ENCODE data around the gene SETD5.

DNA sequence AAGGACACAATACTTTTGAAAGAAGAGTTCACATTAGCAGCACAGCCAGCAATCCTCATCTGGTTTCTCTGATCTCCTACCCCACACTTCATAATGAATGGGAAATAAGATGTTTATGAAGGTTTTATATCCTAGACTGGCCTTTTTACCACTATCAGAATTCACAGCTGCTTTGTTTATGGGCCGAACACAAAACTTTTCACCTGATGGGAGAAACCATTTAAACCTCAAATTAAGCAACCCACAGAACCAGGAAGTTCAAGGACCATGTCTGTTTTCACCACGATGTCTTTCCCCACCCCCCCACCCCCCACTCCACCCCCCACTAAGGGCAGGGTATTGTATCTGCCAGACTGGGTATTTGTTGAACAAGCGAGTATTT lies 11.3 kb upstream of the SETD5 start:
- TF ChIP-seq, protein P1, sequence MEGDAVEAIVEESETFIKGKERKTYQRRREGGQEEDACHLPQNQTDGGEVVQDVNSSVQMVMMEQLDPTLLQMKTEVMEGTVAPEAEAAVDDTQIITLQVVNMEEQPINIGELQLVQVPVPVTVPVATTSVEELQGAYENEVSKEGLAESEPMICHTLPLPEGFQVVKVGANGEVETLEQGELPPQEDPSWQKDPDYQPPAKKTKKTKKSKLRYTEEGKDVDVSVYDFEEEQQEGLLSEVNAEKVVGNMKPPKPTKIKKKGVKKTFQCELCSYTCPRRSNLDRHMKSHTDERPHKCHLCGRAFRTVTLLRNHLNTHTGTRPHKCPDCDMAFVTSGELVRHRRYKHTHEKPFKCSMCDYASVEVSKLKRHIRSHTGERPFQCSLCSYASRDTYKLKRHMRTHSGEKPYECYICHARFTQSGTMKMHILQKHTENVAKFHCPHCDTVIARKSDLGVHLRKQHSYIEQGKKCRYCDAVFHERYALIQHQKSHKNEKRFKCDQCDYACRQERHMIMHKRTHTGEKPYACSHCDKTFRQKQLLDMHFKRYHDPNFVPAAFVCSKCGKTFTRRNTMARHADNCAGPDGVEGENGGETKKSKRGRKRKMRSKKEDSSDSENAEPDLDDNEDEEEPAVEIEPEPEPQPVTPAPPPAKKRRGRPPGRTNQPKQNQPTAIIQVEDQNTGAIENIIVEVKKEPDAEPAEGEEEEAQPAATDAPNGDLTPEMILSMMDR (IDR thresholded peaks at IDR 0.05) = no peak
- no peak for TF ChIP-seq POLR2A (IDR thresholded peaks at IDR 0.05)
